ENCODE results near the gene TP53I11.

DNA sequence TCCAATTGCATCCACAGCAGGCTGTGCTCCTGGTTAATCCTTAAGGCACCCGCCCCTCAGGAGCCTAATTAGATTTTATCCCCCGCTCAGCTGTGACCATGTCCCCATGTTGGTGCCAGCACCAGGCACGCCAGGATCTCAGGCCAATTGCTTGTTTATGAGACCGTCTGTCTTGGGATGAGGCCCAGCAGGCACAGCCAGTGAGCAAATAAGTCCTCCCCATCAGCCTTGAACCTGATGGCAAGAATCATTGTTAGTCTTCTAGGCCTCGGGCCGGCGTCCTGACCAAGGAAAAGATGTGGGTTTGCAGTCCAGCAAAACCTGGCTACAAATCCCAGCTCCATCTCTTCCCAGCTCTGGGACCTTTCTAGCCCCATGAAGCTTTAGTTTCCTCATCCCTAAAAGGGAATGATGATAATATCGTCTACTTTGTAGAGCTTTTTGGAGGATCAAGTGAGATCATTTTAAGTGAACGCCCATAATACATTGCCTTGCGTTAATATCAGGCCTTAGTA lies 57.3 kb downstream of the TP53I11 start:
- TF ChIP-seq GATA1 (IDR thresholded peaks at IDR 0.05; ENCODE audit: low read depth, low read length) (no peak), POLR2A (IDR thresholded peaks at IDR 0.05; ENCODE audit: low read length) (no peak)
